K562 (cell line): ENCODE data around the gene OSGIN1. TPM values are rescaled to one million over a fixed set of nuclear protein-coding genes. Genes with fewer than 3 reads are reported as not detected.

Source experiments
- ATAC-seq: fragments of 200-7000 bp; cut with Tn5 transposase; 3 replicates; pipeline ENCODE4 v1.9.1; 2020; ENCODE audit warnings: moderate library complexity
- BruUV-seq: library from RNA; stranded (reverse); fragments of 400-500 nt; replicated peaks from 2 replicates; lab custom pipeline; 2021; lab: Mats Ljungman, UMichigan
- CTCF ChIA-PET: fragments of 300-600 bp; formaldehyde crosslinking; extraction: SDS; loops from one replicate; lab custom pipeline; 2021; ENCODE audit warnings: low intra/inter-chr PET ratio; lab: Yijun Ruan, JAX
- POLR2A ChIA-PET: fragments of 300-600, 350-650 bp; sonication (Branson Sonifier 250); formaldehyde crosslinking; extraction: SDS; loops from one replicate; lab custom pipeline; 2021; ENCODE audit warnings: antibody characterized with exemption, inconsistent platforms; lab: Yijun Ruan, JAX
- DNase-seq, 4 experiments: peaks; one replicate each; pipeline versions ENCODE4 v3.0.0 to v3.0.0-alpha.2; 2011 to 2018; ENCODE audit warnings: low spot score in 3 of 4, mixed read lengths in 3 of 4; ENCODE audit errors: extremely low read depth in 1 of 4
- FAIRE-seq: peaks from 2 replicates; lab custom pipeline; 2011; peaks lifted over from hg19 to GRCh38; lab: Jason Lieb, UNC
- H2AFZ ChIP-seq: 2 replicates; pipeline ENCODE4 v1.6.0; 2011; ENCODE audit warnings: low read depth, low read length, control low read depth, inconsistent platforms
- H3K27ac ChIP-seq: fragments of 200-600 bp; 3 replicates; pipeline ENCODE4 v1.8.0; 2011; ENCODE audit warnings: low read depth, mild to moderate bottlenecking, control low read depth, inconsistent platforms, low read length, moderate library complexity, mixed read lengths; ENCODE audit errors: extremely low read depth
- H3K27me3 ChIP-seq, 2 experiments: fragments of 300-600 bp in 1 of 2; 2 replicates in 1 of 2; 3 replicates in 1 of 2; pipeline versions ENCODE4 v1.6.0 to v1.8.0; 2011; ENCODE audit warnings: inconsistent platforms in 2 of 2, low read length in 2 of 2, mild to moderate bottlenecking in 1 of 2, mixed read lengths in 1 of 2, moderate library complexity in 1 of 2; ENCODE audit not compliant: control insufficient read depth in 2 of 2, insufficient read depth in 2 of 2
- H3K36me3 ChIP-seq: fragments of 300-600 bp; 3 replicates; pipeline ENCODE4 v1.8.0; 2011; ENCODE audit warnings: mild to moderate bottlenecking, low read length, inconsistent platforms; ENCODE audit not compliant: control insufficient read depth, insufficient read depth
- H3K4me1 ChIP-seq, 2 experiments: fragments of 200-600 bp in 1 of 2; replicated peaks in 1 of 2; 2 replicates in 1 of 2; 3 replicates in 1 of 2; pipeline versions ENCODE4 v1.5.1 to v1.8.0; 2011; ENCODE audit warnings: inconsistent platforms in 2 of 2, low read length in 2 of 2, mild to moderate bottlenecking in 1 of 2, mixed read lengths in 1 of 2, moderate library complexity in 1 of 2; ENCODE audit not compliant: control insufficient read depth in 2 of 2, insufficient read depth in 2 of 2
- H3K4me2 ChIP-seq: 2 replicates; pipeline ENCODE4 v1.6.1; 2011; ENCODE audit warnings: low read length, control low read depth, inconsistent platforms, mixed read lengths; ENCODE audit not compliant: insufficient read depth
- H3K4me3 ChIP-seq: fragments of 200-600 bp; sonication (generic), shearing (Covaris generic); 2 replicates; pipeline ENCODE4 v1.5.1; 2016; ENCODE audit warnings: control low read depth, inconsistent platforms
- H3K79me2 ChIP-seq: fragments of 200-600 bp; 3 replicates; pipeline ENCODE4 v1.8.0; 2011; ENCODE audit warnings: low read length, inconsistent platforms; ENCODE audit not compliant: control insufficient read depth, insufficient read depth
- H3K9ac ChIP-seq, 2 experiments: 2 replicates each; pipeline versions ENCODE4 v1.6.0 to v1.6.1; 2011; ENCODE audit warnings: low read depth in 2 of 2, low read length in 2 of 2, control low read depth in 1 of 2, inconsistent platforms in 1 of 2, mild to moderate bottlenecking in 1 of 2, mixed read lengths in 1 of 2; ENCODE audit not compliant: insufficient read depth in 1 of 2
- H3K9me1 ChIP-seq: one replicate; pipeline ENCODE4 v1.6.0; 2011; ENCODE audit warnings: inconsistent platforms, mild to moderate bottlenecking, low read length, moderate library complexity; ENCODE audit not compliant: control insufficient read depth, insufficient read depth
- H3K9me3 ChIP-seq: replicated peaks from 2 replicates; pipeline ENCODE4 v1.5.1; 2011; ENCODE audit warnings: low read depth, low read length, inconsistent platforms; ENCODE audit not compliant: control insufficient read depth, insufficient read depth
- H4K20me1 ChIP-seq: replicated peaks from 2 replicates; pipeline ENCODE4 v1.6.1; 2011; ENCODE audit warnings: low read length, inconsistent platforms, mixed read lengths; ENCODE audit not compliant: control insufficient read depth, insufficient read depth
- BRCA1 ChIP-seq, 2 experiments: fragments of 450-650 bp in 1 of 2; sonication (generic) in 1 of 2; formaldehyde crosslinking in 1 of 2; IDR thresholded peaks; 2 replicates each; pipeline versions ENCODE4 v1.5.0 to v1.6.1; 2017 to 2020; ENCODE audit warnings: mild to moderate bottlenecking in 1 of 2, missing genetic modification reagents in 1 of 2
- DPF2 ChIP-seq: fragments of 450-650 bp; IDR thresholded peaks from 2 replicates; pipeline ENCODE4 v1.6.1; 2016
- KLF16 ChIP-seq: IDR thresholded peaks from 2 replicates; pipeline ENCODE4 v1.6.1; 2016; ENCODE audit warnings: antibody characterized with exemption
- MYC ChIP-seq, 2 experiments: fragments of 250-450 bp in 1 of 2; sonication (Bioruptor Pico) in 1 of 2; IDR thresholded peaks; 2 replicates each; pipeline versions ENCODE4 v1.5.1 to v1.6.1; 2012 to 2021; ENCODE audit warnings: low read depth in 2 of 2, borderline replicate concordance in 1 of 2, improper control_type of control experiment in 1 of 2, low read length in 1 of 2, mild to moderate bottlenecking in 1 of 2, moderate library complexity in 1 of 2
- MYNN ChIP-seq, 2 experiments: sonication (generic); formaldehyde crosslinking in 1 of 2; IDR thresholded peaks; 2 replicates each; pipeline versions ENCODE4 v1.5.0 to v1.6.1; 2016 to 2020; ENCODE audit warnings: antibody characterized with exemption in 1 of 2, missing genetic modification reagents in 1 of 2
- NCOA4 ChIP-seq: fragments of 450-650 bp; IDR thresholded peaks from 2 replicates; pipeline ENCODE4 v1.6.1; 2018; ENCODE audit warnings: mild to moderate bottlenecking; ENCODE audit not compliant: partially characterized antibody
- NKRF ChIP-seq: fragments of 450-650 bp; IDR thresholded peaks from 2 replicates; pipeline ENCODE4 v1.6.1; 2016; ENCODE audit warnings: borderline replicate concordance
- PHB2 ChIP-seq: fragments of 450-650 bp; IDR thresholded peaks from 2 replicates; pipeline ENCODE4 v1.6.1; 2017; ENCODE audit warnings: low read depth
- RBBP5 ChIP-seq: fragments of 200-600 bp; sonication (generic); IDR thresholded peaks from 2 replicates; pipeline ENCODE4 v1.6.1; 2012; ENCODE audit warnings: borderline replicate concordance, mild to moderate bottlenecking, low read length, control low read depth, inconsistent platforms; ENCODE audit not compliant: insufficient read depth, poor library complexity, severe bottlenecking
- SETDB1 ChIP-seq: IDR thresholded peaks from one replicate; pipeline ENCODE4 v1.6.1; 2012; ENCODE audit warnings: low read length, control low read depth, inconsistent platforms
- TCF3 ChIP-seq: sonication (generic); formaldehyde crosslinking; IDR thresholded peaks from 2 replicates; pipeline ENCODE4 v1.4.0; 2020; ENCODE audit warnings: mild to moderate bottlenecking, missing genetic modification reagents
- ZNF511 ChIP-seq: sonication (generic); formaldehyde crosslinking; IDR thresholded peaks from 2 replicates; pipeline ENCODE4 v1.8.0; 2022; ENCODE audit warnings: mild to moderate bottlenecking, missing genetic modification reagents
- WGBS: fragments of 100-300 bp; shearing (Covaris generic); methylation state at CpG from one replicate; pipeline ENCODE4 v1.1.6; 2016; ENCODE audit warnings: low coverage, mixed read lengths; ENCODE audit not compliant: insufficient coverage; ENCODE audit errors: missing lambda C conversion rate; 5-methylcytosine and 5-hydroxymethylcytosine counted together
- in situ Hi-C: fragments of 300-500 bp; cut with MboI; formaldehyde crosslinking; loops from 4 replicates; pipeline ENCODE4 v1.15.0; 2018; ENCODE audit warnings: inconsistent platforms, mixed read lengths
- intact Hi-C: fragments of 100-400 bp; cut with micrococcal nuclease; formaldehyde crosslinking; loops from 2 replicates; pipeline ENCODE4 v1.14.2; 2022
- polyA plus RNA-seq, 8 experiments: library from polyadenylated mRNA; depleted of rRNA in 4 of 8; stranded (reverse) in 5 of 8; unstranded in 3 of 8; fragments of >200 nt; fragmentation: Nextera tagmentation in 2 of 8; fragmentation: Illumina TruSeq in 1 of 8; extraction: Ambion mirVana in 2 of 8; extraction: Trizol in 1 of 8; gene quantifications; 2 replicates each; pipeline versions ENCODE4 v1.2.1 to v1.2.3, GENCODE V29; 2011 to 2014; ENCODE audit warnings: inconsistent platforms in 1 of 8, missing spikeins in 1 of 8
- total RNA-seq, 7 experiments: library from RNA; depleted of rRNA in 6 of 7; stranded (reverse); fragments of >200 nt in 6 of 7; fragmentation: Illumina TruSeq in 2 of 7; extraction: Trizol in 2 of 7; gene quantifications; 2 replicates each; pipeline versions ENCODE4 v1.2.1 to v1.2.3, GENCODE V29; 2011 to 2021; ENCODE audit warnings: low replicate concordance in 1 of 7
- TF ChIP-seq, protein P1 (sequence below): sonication (generic); formaldehyde crosslinking; IDR thresholded peaks from 2 replicates; pipeline ENCODE4 v1.9.0; 2022; ENCODE audit warnings: mild to moderate bottlenecking, missing genetic modification reagents
- TF ChIP-seq, protein P2 (sequence below): conservative IDR thresholded peaks from 2 replicates; pipeline ENCODE4 v1.6.1; 2011; ENCODE audit warnings: low read depth, mild to moderate bottlenecking, low read length; ENCODE audit not compliant: control insufficient read depth
- TF ChIP-seq, protein P3 (sequence below): sonication (generic); formaldehyde crosslinking; IDR thresholded peaks from 2 replicates; pipeline ENCODE4 v1.5.0; 2020; ENCODE audit warnings: missing genetic modification reagents

Gene OSGIN1
- total and polyA plus RNA-seq, 9 of the 15 experiments (the other 6 are each of a cell fraction or from before 2014, with no cell fraction given) = 0.03 to 3.6 (median 1.6) TPM

DNA sequence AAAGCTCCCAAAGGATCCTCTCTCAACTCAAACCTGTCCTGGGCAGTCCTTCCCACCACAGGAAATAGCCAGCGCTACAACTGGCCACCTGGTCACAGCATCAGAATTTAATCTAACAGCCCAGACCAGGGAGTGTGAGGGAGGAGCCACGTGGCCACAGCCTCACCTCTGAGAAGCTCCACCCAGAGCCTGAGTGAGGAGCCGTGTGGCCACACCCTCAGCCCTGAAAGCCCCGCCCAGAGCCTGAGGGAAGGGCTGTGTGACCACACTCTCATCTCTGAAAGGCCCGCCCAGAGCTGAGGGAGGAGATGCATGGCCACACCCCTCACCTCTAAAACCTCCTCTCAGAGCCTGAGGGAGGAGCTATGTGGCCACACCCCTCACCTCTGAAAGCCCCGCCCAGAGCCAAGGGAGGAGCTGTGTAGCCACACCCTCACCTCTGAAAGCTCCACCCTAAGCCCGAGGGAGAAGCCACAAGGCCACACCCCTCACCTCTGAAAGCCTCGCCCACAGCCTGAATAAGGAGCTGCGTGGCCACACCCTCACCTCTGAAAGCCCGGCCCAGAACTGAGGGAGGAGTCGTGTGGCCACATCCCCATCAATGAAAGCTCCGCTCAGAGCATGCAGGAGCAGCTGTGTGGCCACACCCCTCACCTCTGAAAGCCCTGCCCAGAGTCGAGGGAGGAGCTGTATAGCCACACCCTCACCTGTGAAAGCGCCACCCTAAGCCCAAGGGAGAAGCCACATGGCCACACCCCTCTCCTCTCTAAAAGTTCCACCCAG lies 60.9 kb downstream of the OSGIN1 start:
- H3K27me3 ChIP-seq = peaks cover 4 to 19% of the 10 kb centered on the region in 2 experiments; a peak in 3 of 5 replicates
- intact Hi-C loops (loop anchor here (2.0 kb wide), 1 partner anchor 29 kb away; the partner anchor contains the start of gene SLC38A8), in situ Hi-C loops (no loop called here)
- H3K9me1 ChIP-seq = no peaks in the 10 kb centered on the region
- no peaks in the 10 kb centered on the region for H3K9me3 ChIP-seq
- H3K4me1 ChIP-seq = peaks cover 10 to 19% of the 10 kb centered on the region in 2 experiments; a peak in 4 of 5 replicates
- H3K4me2 ChIP-seq = peak overlapping the region; percentile 60
- no peak overlapping the region; the same call in 1 of the 2 replicates for H3K4me3 ChIP-seq
- H4K20me1 ChIP-seq = no peaks in the 10 kb centered on the region
- ATAC-seq (peak; percentile 94), FAIRE-seq (peak; percentile 100), DNase-seq (peak; percentile 98 to 99 (median 98))
- no peak overlapping the region for H3K9ac ChIP-seq
- H3K36me3 ChIP-seq = no peaks in the 10 kb centered on the region
- CTCF ChIA-PET = no interaction called here
- BruUV-seq = no TSS peak
- H3K27ac ChIP-seq = peak overlapping the region; percentile 45; the same call in 1 of the 3 replicates
- POLR2A ChIA-PET = interaction anchor here (0.6 to 1.8 kb wide), 15 partner anchors 11 to 571 kb away, joined by 3 to 7 read pairs (median 4); partner anchors contain the start of gene OSGIN1
- WGBS = under 1% methylated on average over 14 of the region's 14 CpGs
- H3K79me2 ChIP-seq = no peaks in the 10 kb centered on the region
- peak overlapping the region; percentile 48 for H2AFZ ChIP-seq
- TF ChIP-seq BRCA1 (IDR thresholded peaks at IDR 0.05) (no peak), BRCA1 (CRISPR knock-in tag; IDR thresholded peaks at IDR 0.05) (no peak), NKRF (no peak), MYNN (IDR thresholded peaks at IDR 0.05) (no peak), MYNN (CRISPR knock-in tag; IDR thresholded peaks at IDR 0.05) (no peak), TCF3 (peak; percentile 84), RBBP5 (no peak), PHB2 (no peak), MYC (IDR thresholded peaks at IDR 0.05; ENCODE audit: low read depth, low read length) (peak; percentile 86), MYC (CRISPR knock-in tag; IDR thresholded peaks at IDR 0.05; ENCODE audit: borderline replicate concordance, low read depth) (no peak; the same call in 1 of the 2 replicates), ZNF511 (0 out of 2 replicates have a peak, but pooled peaks have one; percentile 33), SETDB1 (peak; percentile 18), NCOA4 (no peak), DPF2 (peak; percentile 81), KLF16 (peak; percentile 74)
- TF ChIP-seq, protein P1, sequence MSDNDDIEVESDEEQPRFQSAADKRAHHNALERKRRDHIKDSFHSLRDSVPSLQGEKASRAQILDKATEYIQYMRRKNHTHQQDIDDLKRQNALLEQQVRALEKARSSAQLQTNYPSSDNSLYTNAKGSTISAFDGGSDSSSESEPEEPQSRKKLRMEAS = peak; percentile 85
- TF ChIP-seq, protein P2, sequence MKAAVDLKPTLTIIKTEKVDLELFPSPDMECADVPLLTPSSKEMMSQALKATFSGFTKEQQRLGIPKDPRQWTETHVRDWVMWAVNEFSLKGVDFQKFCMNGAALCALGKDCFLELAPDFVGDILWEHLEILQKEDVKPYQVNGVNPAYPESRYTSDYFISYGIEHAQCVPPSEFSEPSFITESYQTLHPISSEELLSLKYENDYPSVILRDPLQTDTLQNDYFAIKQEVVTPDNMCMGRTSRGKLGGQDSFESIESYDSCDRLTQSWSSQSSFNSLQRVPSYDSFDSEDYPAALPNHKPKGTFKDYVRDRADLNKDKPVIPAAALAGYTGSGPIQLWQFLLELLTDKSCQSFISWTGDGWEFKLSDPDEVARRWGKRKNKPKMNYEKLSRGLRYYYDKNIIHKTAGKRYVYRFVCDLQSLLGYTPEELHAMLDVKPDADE = 0 out of 2 replicates have a peak, but pooled peaks have one; percentile 26
- TF ChIP-seq, protein P3, sequence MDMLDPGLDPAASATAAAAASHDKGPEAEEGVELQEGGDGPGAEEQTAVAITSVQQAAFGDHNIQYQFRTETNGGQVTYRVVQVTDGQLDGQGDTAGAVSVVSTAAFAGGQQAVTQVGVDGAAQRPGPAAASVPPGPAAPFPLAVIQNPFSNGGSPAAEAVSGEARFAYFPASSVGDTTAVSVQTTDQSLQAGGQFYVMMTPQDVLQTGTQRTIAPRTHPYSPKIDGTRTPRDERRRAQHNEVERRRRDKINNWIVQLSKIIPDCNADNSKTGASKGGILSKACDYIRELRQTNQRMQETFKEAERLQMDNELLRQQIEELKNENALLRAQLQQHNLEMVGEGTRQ = peak; percentile 89
